Measurements from ENCODE around the gene NDST4. TPM values are rescaled to one million over a fixed set of nuclear protein-coding genes. Genes with fewer than 3 reads are reported as not detected.
A peak's percentile ranks its signal among the peaks of the same experiment; 100 is the strongest.

The NDST4 gene
- total and polyA plus RNA-seq, 4 donors, result 2.8 to 23.1 (median 9.9) TPM

DNA sequence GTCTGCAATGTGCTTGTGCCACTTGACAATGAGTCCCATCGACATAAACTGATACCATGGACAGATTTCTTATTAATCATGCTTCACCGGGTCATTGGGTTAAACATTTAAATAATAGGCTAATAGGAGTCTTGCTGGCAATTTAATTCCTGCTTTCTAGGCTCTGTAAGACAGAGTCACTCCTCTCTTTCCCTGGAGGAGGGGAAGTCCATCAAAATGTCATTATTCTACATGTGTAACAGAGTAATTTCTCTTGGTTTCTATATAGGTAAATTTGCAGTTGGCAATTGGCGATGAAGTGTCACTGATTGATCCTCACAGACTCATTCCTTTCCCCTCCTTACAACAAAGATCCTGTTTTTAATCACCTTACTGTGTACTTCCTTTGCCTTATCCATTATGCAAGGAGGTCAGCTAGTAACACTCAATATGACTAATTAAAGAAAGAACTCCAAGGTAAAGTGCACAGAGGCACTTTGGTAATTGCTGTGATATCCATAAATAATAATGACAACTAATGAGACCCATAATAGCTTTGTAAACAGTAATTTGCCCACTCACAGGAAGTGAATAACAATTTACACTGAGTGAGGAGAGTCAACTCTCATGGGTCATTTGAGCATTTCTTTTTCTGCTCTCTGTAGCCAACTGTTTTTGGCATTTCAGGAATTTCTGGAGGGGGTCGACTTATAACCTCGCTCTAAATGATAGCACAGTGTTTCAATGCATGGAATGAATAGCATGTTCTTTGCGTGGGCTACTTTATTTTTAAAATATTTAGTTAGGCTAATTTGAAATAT is 330.8 kb downstream of the NDST4 start:
- H3K4me1 ChIP-seq (ENCODE audit: control insufficient read depth, insufficient read depth, low read length), result no peaks in the 10 kb centered on the region
- 0% methylated on average over 1 of the region's 6 CpGs for whole genome bisulfite sequencing (ENCODE audit: insufficient coverage)
- DNase-seq (ENCODE audit: low read depth in 4 of 6, low spot score in 6 of 6), result peak in 1 of 6 donors; percentile 68

DNA sequence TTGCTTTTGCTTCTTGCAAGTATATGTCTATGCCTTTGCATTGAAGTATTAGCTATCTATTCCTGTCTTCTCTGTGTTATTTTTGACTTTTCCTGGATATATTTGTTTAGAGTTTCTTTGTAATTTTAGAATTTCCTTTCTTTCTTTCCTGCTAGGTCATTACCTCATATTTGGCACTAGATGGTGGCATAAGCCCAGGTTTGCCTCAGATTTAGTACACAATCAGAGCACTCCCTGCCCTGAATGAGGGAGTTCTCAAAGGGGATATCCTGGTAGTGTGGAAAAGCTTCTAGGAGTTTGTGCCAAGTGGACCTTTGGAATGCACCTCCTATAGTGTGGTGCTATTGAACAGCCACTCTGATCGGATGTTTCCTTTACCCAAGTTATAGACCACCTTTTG is 333.2 kb downstream of the NDST4 start:
- H3K4me3 ChIP-seq (ENCODE audit: low read depth, low read length), result no peak overlapping the region
- DNase-seq (ENCODE audit: low read depth in 4 of 6, low spot score in 6 of 6), result peak in 5 of 6 donors; percentile 4 to 74 (median 17)
- H3K36me3 ChIP-seq (ENCODE audit: control insufficient read depth, insufficient read depth, low read length), result no peaks in the 10 kb centered on the region
- no peaks in the 10 kb centered on the region for H3K4me1 ChIP-seq (ENCODE audit: control insufficient read depth, insufficient read depth, low read length)
- no peaks in the 10 kb centered on the region for H3K27me3 ChIP-seq (ENCODE audit: control insufficient read depth, insufficient read depth, low read length)
- no CpG with 5 or more reads among the region's 1 CpG for WGBS (ENCODE audit: insufficient coverage)
- H3K9me3 ChIP-seq (ENCODE audit: control insufficient read depth, insufficient read depth, low read length), result no peaks in the 10 kb centered on the region
- H3K27ac ChIP-seq (ENCODE audit: low read depth, low read length), result no peak overlapping the region

More for the DNA sequence above, 330.8 kb downstream of the NDST4 start:
- no peaks in the 10 kb centered on the region for H3K36me3 ChIP-seq (ENCODE audit: control insufficient read depth, insufficient read depth, low read length)
- H3K27ac ChIP-seq (ENCODE audit: low read depth, low read length), result no peak overlapping the region
- H3K27me3 ChIP-seq (ENCODE audit: control insufficient read depth, insufficient read depth, low read length), result no peaks in the 10 kb centered on the region
- no peaks in the 10 kb centered on the region for H3K9me3 ChIP-seq (ENCODE audit: control insufficient read depth, insufficient read depth, low read length)
- H3K4me3 ChIP-seq (ENCODE audit: low read depth, low read length), result no peak overlapping the region

Small RNA genes within 50 kb of the gene (small RNA-seq; reads per million reads assigned to genes)
- not detected for gene RN7SL808P (ENCODE audit: low replicate concordance)

All from spinal cord (tissue), 10 donors.